Measurements from ENCODE around the gene SLC25A42. TPM values are rescaled to one million over a fixed set of nuclear protein-coding genes. Genes with fewer than 3 reads are reported as not detected.

SLC25A42 gene
- total and polyA plus RNA-seq, 2 donors from 2014 or later = 9.7 to 70.7 TPM

DNA sequence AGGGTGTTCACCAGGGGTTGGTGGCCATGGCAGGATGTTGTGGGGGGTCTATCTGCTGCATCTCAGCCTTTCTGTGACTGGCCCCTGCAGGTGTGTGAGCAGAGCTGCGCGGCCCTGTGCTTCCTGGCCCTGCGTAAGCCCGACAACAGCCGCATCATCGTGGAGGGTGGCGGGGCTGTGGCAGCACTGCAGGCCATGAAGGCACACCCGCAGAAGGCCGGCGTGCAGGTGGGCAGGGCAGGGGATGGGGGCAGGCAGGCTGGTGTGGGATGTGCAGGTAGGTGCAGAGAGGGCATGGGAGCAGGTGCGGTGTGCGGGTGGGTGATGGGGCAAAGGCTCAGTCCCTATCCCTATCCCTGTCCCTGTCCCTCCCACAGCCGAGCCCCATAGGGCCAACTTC, 8.1 kb upstream of the SLC25A42 start:
- FAIRE-seq = no peak
- DNase-seq = no peak
- intact Hi-C loops (cut with DNase I) = loop anchor here (10.0 kb wide), 1 partner anchor 79 kb away; the partner anchor contains the start of gene TMEM161A
- Histone ChIP-seq H3K4me1 (ENCODE audit: control insufficient read depth in 2 of 3, insufficient read depth in 2 of 3, low read depth in 1 of 3, low read length in 3 of 3) (peaks cover 0 to 5% (median 0%) of the 10 kb centered on the region in 3 donors), H3K9ac (ENCODE audit: low read length in 3 of 3) (no peak overlapping the region), H3K36me3 (ENCODE audit: control insufficient read depth in 2 of 3, insufficient read depth in 3 of 3, low read length in 3 of 3) (peaks cover 0 to 13% (median 7%) of the 10 kb centered on the region in 3 donors), H3K9me3 (ENCODE audit: control insufficient read depth in 2 of 3, insufficient read depth in 1 of 3, low read length in 3 of 3) (no peaks in the 10 kb centered on the region), H3K4me3 (ENCODE audit: low read length in 3 of 3) (no peak overlapping the region), H3K27me3 (ENCODE audit: control insufficient read depth, insufficient read depth, low read length) (no peaks in the 10 kb centered on the region), H3K27ac (ENCODE audit: low read depth in 2 of 2, low read length in 2 of 2) (no peak overlapping the region)
- TF ChIP-seq, protein P1, sequence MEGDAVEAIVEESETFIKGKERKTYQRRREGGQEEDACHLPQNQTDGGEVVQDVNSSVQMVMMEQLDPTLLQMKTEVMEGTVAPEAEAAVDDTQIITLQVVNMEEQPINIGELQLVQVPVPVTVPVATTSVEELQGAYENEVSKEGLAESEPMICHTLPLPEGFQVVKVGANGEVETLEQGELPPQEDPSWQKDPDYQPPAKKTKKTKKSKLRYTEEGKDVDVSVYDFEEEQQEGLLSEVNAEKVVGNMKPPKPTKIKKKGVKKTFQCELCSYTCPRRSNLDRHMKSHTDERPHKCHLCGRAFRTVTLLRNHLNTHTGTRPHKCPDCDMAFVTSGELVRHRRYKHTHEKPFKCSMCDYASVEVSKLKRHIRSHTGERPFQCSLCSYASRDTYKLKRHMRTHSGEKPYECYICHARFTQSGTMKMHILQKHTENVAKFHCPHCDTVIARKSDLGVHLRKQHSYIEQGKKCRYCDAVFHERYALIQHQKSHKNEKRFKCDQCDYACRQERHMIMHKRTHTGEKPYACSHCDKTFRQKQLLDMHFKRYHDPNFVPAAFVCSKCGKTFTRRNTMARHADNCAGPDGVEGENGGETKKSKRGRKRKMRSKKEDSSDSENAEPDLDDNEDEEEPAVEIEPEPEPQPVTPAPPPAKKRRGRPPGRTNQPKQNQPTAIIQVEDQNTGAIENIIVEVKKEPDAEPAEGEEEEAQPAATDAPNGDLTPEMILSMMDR (IDR thresholded peaks at IDR 0.05; ENCODE audit: borderline replicate concordance, extremely low read depth, insufficient read depth) = no peak

DNA sequence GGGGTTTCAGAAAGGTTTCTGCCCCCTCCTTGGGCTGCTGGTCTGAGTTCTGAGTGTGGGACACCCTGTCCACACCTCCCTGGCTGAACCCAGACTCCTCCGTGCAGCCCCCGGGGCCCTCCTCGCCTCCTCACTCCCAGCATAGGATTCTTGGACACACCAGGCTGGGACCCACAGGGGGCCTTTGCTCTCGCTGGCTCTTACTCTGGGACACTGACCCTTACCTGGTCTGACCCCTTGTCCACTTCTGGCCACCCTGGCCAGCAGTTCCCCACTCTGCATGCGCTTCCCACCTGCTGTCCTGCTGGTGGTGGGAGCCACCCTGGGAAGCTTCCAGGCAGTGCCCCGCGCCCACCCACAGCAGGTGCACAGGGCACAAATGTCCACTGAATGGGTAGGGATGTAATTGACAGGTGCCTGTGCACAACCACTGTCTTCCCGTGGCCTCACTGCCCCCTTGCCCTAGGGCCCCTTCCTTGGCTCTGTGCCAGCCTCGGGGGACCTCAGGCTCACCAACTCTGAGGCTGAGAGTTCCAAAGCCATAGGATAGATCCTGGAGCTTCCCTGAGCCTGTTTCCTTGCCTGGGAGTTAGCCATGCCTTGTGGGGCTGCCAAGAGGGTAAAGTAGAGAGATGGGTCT, 7.0 kb upstream of the SLC25A42 start:
- FAIRE-seq = no peak
- peaks cover 0 to 11% (median 5%) of the 10 kb centered on the region in 3 donors for H3K36me3 ChIP-seq (ENCODE audit: control insufficient read depth in 2 of 3, insufficient read depth in 3 of 3, low read length in 3 of 3)

DNA sequence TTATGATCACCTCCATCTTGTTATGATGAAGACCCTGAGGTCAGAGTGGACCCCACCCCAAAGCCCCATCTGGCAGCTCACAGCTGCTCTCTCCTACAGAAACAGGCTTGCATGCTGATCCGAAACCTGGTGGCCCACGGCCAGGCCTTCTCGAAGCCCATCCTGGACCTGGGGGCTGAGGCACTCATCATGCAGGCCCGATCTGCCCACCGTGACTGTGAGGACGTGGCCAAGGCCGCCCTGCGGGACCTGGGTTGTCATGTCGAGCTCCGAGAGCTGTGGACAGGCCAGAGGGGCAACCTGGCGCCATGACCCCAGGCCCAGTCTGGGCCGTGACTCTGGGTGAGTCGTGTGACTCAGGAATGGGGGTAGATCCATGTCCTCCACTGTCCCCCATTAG, 6.5 kb upstream of the SLC25A42 start:
- peaks cover 0 to 6% (median 3%) of the 10 kb centered on the region in 3 donors for H3K36me3 ChIP-seq (ENCODE audit: control insufficient read depth in 2 of 3, insufficient read depth in 3 of 3, low read length in 3 of 3)
- no peak overlapping the region for H3K9ac ChIP-seq (ENCODE audit: low read length in 3 of 3)
- FAIRE-seq = no peak
- H3K27me3 ChIP-seq (ENCODE audit: control insufficient read depth, insufficient read depth, low read length) = no peaks in the 10 kb centered on the region
- no peak overlapping the region for H3K27ac ChIP-seq (ENCODE audit: low read depth in 2 of 2, low read length in 2 of 2)
- intact Hi-C loops (cut with DNase I) = loop anchor here (10.0 kb wide), 1 partner anchor 77 kb away; the partner anchor contains the start of gene TMEM161A
- H3K9me3 ChIP-seq (ENCODE audit: control insufficient read depth in 2 of 3, insufficient read depth in 1 of 3, low read length in 3 of 3) = no peaks in the 10 kb centered on the region
- H3K4me1 ChIP-seq (ENCODE audit: control insufficient read depth in 2 of 3, insufficient read depth in 2 of 3, low read depth in 1 of 3, low read length in 3 of 3) = peaks cover 0 to 20% (median 9%) of the 10 kb centered on the region in 3 donors
- TF ChIP-seq, protein P1 (IDR thresholded peaks at IDR 0.05; ENCODE audit: borderline replicate concordance, extremely low read depth, insufficient read depth) = no peak
- no peak overlapping the region for H3K4me3 ChIP-seq (ENCODE audit: low read length in 3 of 3)
- no peak for DNase-seq

More for the DNA sequence above, 7.0 kb upstream of the SLC25A42 start:
- no peak overlapping the region for H3K27ac ChIP-seq (ENCODE audit: low read depth in 2 of 2, low read length in 2 of 2)
- DNase-seq = no peak
- no peaks in the 10 kb centered on the region for H3K27me3 ChIP-seq (ENCODE audit: control insufficient read depth, insufficient read depth, low read length)
- H3K9ac ChIP-seq (ENCODE audit: low read length in 3 of 3) = no peak overlapping the region
- intact Hi-C loops (cut with DNase I) = loop anchor here (10.0 kb wide), 1 partner anchor 78 kb away; the partner anchor contains the start of gene TMEM161A
- H3K9me3 ChIP-seq (ENCODE audit: control insufficient read depth in 2 of 3, insufficient read depth in 1 of 3, low read length in 3 of 3) = no peaks in the 10 kb centered on the region
- H3K4me3 ChIP-seq (ENCODE audit: low read length in 3 of 3) = no peak overlapping the region
- TF ChIP-seq, protein P1 (IDR thresholded peaks at IDR 0.05; ENCODE audit: borderline replicate concordance, extremely low read depth, insufficient read depth) = no peak
- H3K4me1 ChIP-seq (ENCODE audit: control insufficient read depth in 2 of 3, insufficient read depth in 2 of 3, low read depth in 1 of 3, low read length in 3 of 3) = peaks cover 0 to 15% (median 5%) of the 10 kb centered on the region in 3 donors
